Progenitor cell of endocrine pancreas (in vitro differentiated cells): ENCODE measurements around the gene MDP1. TPM values are rescaled to one million over a fixed set of nuclear protein-coding genes. Genes with fewer than 3 reads are reported as not detected.
A peak's percentile ranks its signal among the peaks of the same experiment; 100 is the strongest.

Experiments
- DNase-seq: peaks from one replicate; pipeline ENCODE4 v3.0.0; 2021; ENCODE audit warnings: low spot score; ENCODE audit not compliant: unreplicated experiment
- H3K27ac Mint-ChIP-seq: 2 replicates; pipeline ENCODE4 v1.8.0; 2021; ENCODE audit warnings: mild to moderate bottlenecking, moderate library complexity, mixed read lengths
- H3K27me3 Mint-ChIP-seq: 2 replicates; pipeline ENCODE4 v1.8.0; 2021; ENCODE audit warnings: mixed read lengths
- H3K36me3 Mint-ChIP-seq: 2 replicates; pipeline ENCODE4 v1.8.0; 2022; ENCODE audit warnings: mixed read lengths; ENCODE audit not compliant: insufficient read depth
- H3K4me1 Mint-ChIP-seq: 2 replicates; pipeline ENCODE4 v1.8.0; 2021; ENCODE audit warnings: low read depth, mixed read lengths
- H3K4me3 Mint-ChIP-seq: 2 replicates; pipeline ENCODE4 v1.8.0; 2021; ENCODE audit warnings: low read depth, mild to moderate bottlenecking, moderate library complexity, mixed read lengths
- H3K9me3 Mint-ChIP-seq: 2 replicates; pipeline ENCODE4 v1.8.0; 2021; ENCODE audit warnings: low read depth, mixed read lengths
- total RNA-seq: library from RNA; stranded (reverse); gene quantifications from 2 replicates; pipeline ENCODE4 v1.2.1, GENCODE V29; 2021
- TF ChIP-seq, protein P1 (sequence below): fragments of 200-600 bp; sonication (generic); IDR thresholded peaks from one replicate; pipeline ENCODE4 v1.5.0; 2021; ENCODE audit warnings: antibody characterized with exemption, mild to moderate bottlenecking; ENCODE audit not compliant: unreplicated experiment

The MDP1 gene
- total RNA-seq, 1 donor from 2014 or later: 15.2 TPM

GRCh38 chr14:24261256-24261968, 45.5 kb upstream of the MDP1 start:
- TF ChIP-seq, protein P1, sequence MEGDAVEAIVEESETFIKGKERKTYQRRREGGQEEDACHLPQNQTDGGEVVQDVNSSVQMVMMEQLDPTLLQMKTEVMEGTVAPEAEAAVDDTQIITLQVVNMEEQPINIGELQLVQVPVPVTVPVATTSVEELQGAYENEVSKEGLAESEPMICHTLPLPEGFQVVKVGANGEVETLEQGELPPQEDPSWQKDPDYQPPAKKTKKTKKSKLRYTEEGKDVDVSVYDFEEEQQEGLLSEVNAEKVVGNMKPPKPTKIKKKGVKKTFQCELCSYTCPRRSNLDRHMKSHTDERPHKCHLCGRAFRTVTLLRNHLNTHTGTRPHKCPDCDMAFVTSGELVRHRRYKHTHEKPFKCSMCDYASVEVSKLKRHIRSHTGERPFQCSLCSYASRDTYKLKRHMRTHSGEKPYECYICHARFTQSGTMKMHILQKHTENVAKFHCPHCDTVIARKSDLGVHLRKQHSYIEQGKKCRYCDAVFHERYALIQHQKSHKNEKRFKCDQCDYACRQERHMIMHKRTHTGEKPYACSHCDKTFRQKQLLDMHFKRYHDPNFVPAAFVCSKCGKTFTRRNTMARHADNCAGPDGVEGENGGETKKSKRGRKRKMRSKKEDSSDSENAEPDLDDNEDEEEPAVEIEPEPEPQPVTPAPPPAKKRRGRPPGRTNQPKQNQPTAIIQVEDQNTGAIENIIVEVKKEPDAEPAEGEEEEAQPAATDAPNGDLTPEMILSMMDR: no peak
- H3K4me1 Mint-ChIP-seq: no peaks in the 10 kb centered on the region
- H3K27ac Mint-ChIP-seq: no peak overlapping the region
- no peak for DNase-seq
- no peaks in the 10 kb centered on the region for H3K36me3 Mint-ChIP-seq
- no peak overlapping the region for H3K4me3 Mint-ChIP-seq
- H3K9me3 Mint-ChIP-seq: no peaks in the 10 kb centered on the region
- no peaks in the 10 kb centered on the region for H3K27me3 Mint-ChIP-seq

DNA sequence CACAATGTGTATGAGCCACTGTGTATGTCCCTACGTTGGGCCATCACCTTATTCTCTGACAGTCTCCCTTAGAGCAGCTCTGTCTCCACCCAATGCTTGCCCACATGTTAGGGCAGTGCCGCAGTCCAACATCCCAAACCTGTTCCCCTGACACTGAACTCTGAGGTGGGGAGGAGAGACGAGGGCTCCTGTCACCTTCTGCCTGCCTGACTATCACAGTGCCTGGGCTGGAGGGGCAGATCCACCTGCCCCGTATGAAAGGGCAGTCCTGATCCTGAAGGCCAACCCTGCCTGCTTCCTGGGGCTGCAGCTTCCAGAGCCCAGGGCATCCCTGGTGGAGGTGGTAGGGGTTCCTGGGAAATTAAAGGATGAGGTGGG, 44.9 kb upstream of the MDP1 start:
- no peak overlapping the region for H3K4me3 Mint-ChIP-seq
- no peaks in the 10 kb centered on the region for H3K4me1 Mint-ChIP-seq
- no peaks in the 10 kb centered on the region for H3K36me3 Mint-ChIP-seq
- no peaks in the 10 kb centered on the region for H3K9me3 Mint-ChIP-seq
- DNase-seq: no peak
- no peak overlapping the region for H3K27ac Mint-ChIP-seq
- H3K27me3 Mint-ChIP-seq: no peaks in the 10 kb centered on the region
- TF ChIP-seq, protein P1: no peak

- no peak overlapping the region for H3K4me3 Mint-ChIP-seq
- H3K27ac Mint-ChIP-seq: peak overlapping the region; percentile 16
- TF ChIP-seq, protein P1: no peak
- no peaks in the 10 kb centered on the region for H3K4me1 Mint-ChIP-seq
- no peaks in the 10 kb centered on the region for H3K36me3 Mint-ChIP-seq
- no peaks in the 10 kb centered on the region for H3K27me3 Mint-ChIP-seq
- no peaks in the 10 kb centered on the region for H3K9me3 Mint-ChIP-seq
- DNase-seq: no peak
These were observed 44.3 kb upstream of the MDP1 start for GRCh38 chr14:24260026-24260779.

GRCh38 chr14:24259282-24260025, 43.6 kb upstream of the MDP1 start:
- Mint-ChIP-seq H3K36me3 (no peaks in the 10 kb centered on the region), H3K9me3 (no peaks in the 10 kb centered on the region), H3K4me3 (no peak overlapping the region), H3K27me3 (no peaks in the 10 kb centered on the region), H3K27ac (peak overlapping the region; percentile 16), H3K4me1 (no peaks in the 10 kb centered on the region)
- TF ChIP-seq, protein P1: no peak
- no peak for DNase-seq

DNA sequence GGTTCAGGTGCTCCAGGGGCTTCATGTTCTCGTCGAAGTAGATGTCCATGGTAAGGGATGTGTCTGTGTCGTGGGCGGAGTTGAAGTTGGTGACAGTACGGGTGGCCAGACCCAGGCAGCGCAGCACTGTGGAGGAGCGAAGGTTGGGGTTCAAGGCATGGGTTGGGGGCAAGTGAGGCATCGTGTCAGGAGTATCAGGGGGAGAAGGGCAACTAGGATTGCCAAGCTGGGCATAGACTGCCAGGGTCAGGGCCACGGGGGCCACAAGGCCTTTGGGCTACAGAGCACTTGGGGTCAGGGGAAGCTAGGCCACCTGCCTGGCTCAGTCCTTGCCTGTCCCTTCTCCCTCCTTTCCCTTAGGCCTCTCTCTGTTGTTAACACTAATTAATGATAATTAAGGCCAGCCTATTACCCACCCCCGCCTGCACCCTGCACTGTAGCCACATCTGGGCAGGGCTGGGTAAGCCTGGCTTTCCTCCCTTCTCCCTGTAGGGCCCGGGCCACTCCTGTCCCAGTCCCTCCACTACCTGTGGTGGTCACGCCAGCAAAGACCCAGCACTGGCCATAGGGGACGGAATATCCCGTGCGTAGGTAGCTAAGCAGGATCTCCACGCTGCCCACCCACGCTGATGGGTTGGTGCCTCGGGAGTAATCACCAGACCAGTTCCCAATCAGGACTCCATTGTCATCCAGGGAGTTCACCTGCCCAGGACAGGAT, 42.8 kb upstream of the MDP1 start:
- Mint-ChIP-seq H3K4me1 (no peaks in the 10 kb centered on the region), H3K9me3 (no peaks in the 10 kb centered on the region), H3K36me3 (no peaks in the 10 kb centered on the region), H3K27me3 (no peaks in the 10 kb centered on the region), H3K4me3 (no peak overlapping the region), H3K27ac (no peak overlapping the region)
- TF ChIP-seq, protein P1: no peak
- no peak for DNase-seq
